Keratinocyte (primary cell): ENCODE measurements around the gene NRIP2. TPM values are rescaled to one million over a fixed set of nuclear protein-coding genes. Genes with fewer than 3 reads are reported as not detected.

Experiments
- DNase-seq: peaks from one replicate; pipeline ENCODE4 v3.0.0-alpha.2; 2011; ENCODE audit warnings: low read depth, missing footprints, low spot score
- FAIRE-seq: peaks from 2 replicates; lab custom pipeline; 2011; peaks lifted over from hg19 to GRCh38; lab: Jason Lieb, UNC
- H2AFZ ChIP-seq: 2 replicates; pipeline ENCODE4 v1.6.0; 2012; ENCODE audit warnings: low read length, control low read depth, inconsistent platforms; ENCODE audit not compliant: control insufficient read depth
- H3K27ac ChIP-seq: 2 replicates; pipeline ENCODE4 v1.5.1; 2011; ENCODE audit warnings: low read length; ENCODE audit not compliant: control insufficient read depth, insufficient read depth
- H3K27me3 ChIP-seq: 3 replicates; pipeline ENCODE4 v1.6.0; 2011; ENCODE audit warnings: low read length; ENCODE audit not compliant: control insufficient read depth, insufficient read depth; ENCODE audit errors: extremely low read depth
- H3K36me3 ChIP-seq, 2 experiments: 2 replicates in 1 of 2; 3 replicates in 1 of 2; pipeline ENCODE4 v1.5.1; 2011; ENCODE audit warnings: low read length in 2 of 2, mild to moderate bottlenecking in 1 of 2; ENCODE audit not compliant: control insufficient read depth in 2 of 2, insufficient read depth in 2 of 2; ENCODE audit errors: extremely low read depth in 1 of 2
- H3K4me1 ChIP-seq: 3 replicates; pipeline ENCODE4 v1.5.1; 2011; ENCODE audit warnings: low read length; ENCODE audit not compliant: control insufficient read depth, insufficient read depth; ENCODE audit errors: extremely low read depth
- H3K4me2 ChIP-seq: 3 replicates; pipeline ENCODE4 v1.6.0; 2011; ENCODE audit warnings: low read depth, low read length; ENCODE audit not compliant: control insufficient read depth, insufficient read depth; ENCODE audit errors: extremely low read depth
- H3K4me3 ChIP-seq, 3 experiments: fragments of 200-600 bp in 1 of 3; sonication (generic) in 1 of 3; 2 replicates in 2 of 3; 3 replicates in 1 of 3; pipeline ENCODE4 v1.5.1; 2011 to 2016; ENCODE audit warnings: low read length in 3 of 3, mild to moderate bottlenecking in 3 of 3, control low read depth in 2 of 3, inconsistent platforms in 1 of 3, low read depth in 1 of 3, mixed read lengths in 1 of 3, mixed run types in 1 of 3, moderate library complexity in 1 of 3; ENCODE audit not compliant: control insufficient read depth in 2 of 3, insufficient read depth in 2 of 3; ENCODE audit errors: extremely low read depth in 1 of 3
- H3K79me2 ChIP-seq: 2 replicates; pipeline ENCODE4 v1.6.0; 2012; ENCODE audit warnings: low read length; ENCODE audit not compliant: control insufficient read depth, insufficient read depth
- H3K9ac ChIP-seq: 3 replicates; pipeline ENCODE4 v1.6.0; 2011; ENCODE audit warnings: low read length; ENCODE audit not compliant: control insufficient read depth, insufficient read depth; ENCODE audit errors: extremely low read depth
- H3K9me1 ChIP-seq: 3 replicates; pipeline ENCODE4 v1.6.0; 2011; ENCODE audit warnings: low read length; ENCODE audit not compliant: control insufficient read depth, insufficient read depth; ENCODE audit errors: extremely low read depth
- H3K9me3 ChIP-seq: 2 replicates; pipeline ENCODE4 v1.5.1; 2012; ENCODE audit warnings: low read depth, low read length; ENCODE audit not compliant: control insufficient read depth
- H4K20me1 ChIP-seq: 3 replicates; pipeline ENCODE4 v1.6.0; 2011; ENCODE audit warnings: low read length; ENCODE audit not compliant: control insufficient read depth, insufficient read depth; ENCODE audit errors: extremely low read depth
- CTCF ChIP-seq, 3 experiments: IDR thresholded peaks in 1 of 3; conservative IDR thresholded peaks in 1 of 3; optimal IDR thresholded peaks in 1 of 3; 2 replicates in 2 of 3; 3 replicates in 1 of 3; pipeline versions ENCODE3 to v1.5.1; 2011; ENCODE audit warnings: low read length in 3 of 3, mild to moderate bottlenecking in 3 of 3, moderate library complexity in 2 of 3, control low read depth in 1 of 3, inconsistent platforms in 1 of 3; ENCODE audit not compliant: insufficient read depth in 2 of 3; ENCODE audit errors: extremely low read depth in 1 of 3
- EZH2 ChIP-seq: IDR thresholded peaks from one replicate; pipeline ENCODE4 v1.6.1; 2012; ENCODE audit warnings: inconsistent platforms, mild to moderate bottlenecking, low read length, moderate library complexity
- dilution Hi-C: fragments of 300-500 bp; cut with MboI; formaldehyde crosslinking; loops from one replicate; pipeline ENCODE4 v1.7.0; 2020; ENCODE audit warnings: low sequenced_read_pairs; ENCODE audit not compliant: extremely low pct_ligation_motif_present
- polyA plus RNA-seq, 5 experiments: library from polyadenylated mRNA; depleted of rRNA in 3 of 5; stranded (reverse) in 3 of 5; stranded (forward) in 1 of 5; unstranded in 1 of 5; fragments of >200 nt; gene quantifications; 1 replicate in 1 of 5; 2 replicates in 3 of 5; 3 replicates in 1 of 5; pipeline versions ENCODE4 v1.2.1 to v1.2.3, GENCODE V29; 2011 to 2012; ENCODE audit warnings: missing spikeins in 2 of 5, low read depth in 1 of 5, low replicate concordance in 1 of 5

Gene NRIP2
- polyA plus RNA-seq, 1 donor (not counting 4 experiments of a cell fraction or from before 2014, with no cell fraction given): not detected

- H3K4me3 ChIP-seq: no peak overlapping the region
- FAIRE-seq: no peak
- TF ChIP-seq CTCF (optimal IDR thresholded peaks at IDR 0.05 in 1 of 3, IDR thresholded peaks at IDR 0.05 in 1 of 3, conservative IDR thresholded peaks at IDR 0.05 in 1 of 3; ENCODE audit: extremely low read depth in 1 of 3, insufficient read depth in 2 of 3, low read length in 3 of 3) (no peak), EZH2 (no peak)
- H3K9ac ChIP-seq: no peak overlapping the region
- DNase-seq: no peak
- no peak overlapping the region for H3K27ac ChIP-seq
- H3K9me3 ChIP-seq: no peaks in the 10 kb centered on the region
- peaks cover 7% of the 10 kb centered on the region for H3K27me3 ChIP-seq
- no peaks in the 10 kb centered on the region for H3K79me2 ChIP-seq
- no peaks in the 10 kb centered on the region for H3K36me3 ChIP-seq
- no peak overlapping the region for H3K4me2 ChIP-seq
- H3K4me1 ChIP-seq: no peaks in the 10 kb centered on the region
- no peaks in the 10 kb centered on the region for H4K20me1 ChIP-seq
- no peak overlapping the region for H2AFZ ChIP-seq
- no peaks in the 10 kb centered on the region for H3K9me1 ChIP-seq
- dilution Hi-C loops: no loop called here
Measured at GRCh38 chr12:2779281-2779680, 55.6 kb downstream of the NRIP2 start.

GRCh38 chr12:2776129-2776806, 58.6 kb downstream of the NRIP2 start:
- no peak for FAIRE-seq
- Histone ChIP-seq H3K4me3 (no peak overlapping the region), H3K27ac (no peak overlapping the region), H3K9ac (no peak overlapping the region), H3K27me3 (no peaks in the 10 kb centered on the region), H4K20me1 (no peaks in the 10 kb centered on the region), H3K4me2 (no peak overlapping the region), H3K79me2 (no peaks in the 10 kb centered on the region), H3K9me3 (no peaks in the 10 kb centered on the region), H3K36me3 (no peaks in the 10 kb centered on the region), H3K9me1 (no peaks in the 10 kb centered on the region), H2AFZ (no peak overlapping the region), H3K4me1 (no peaks in the 10 kb centered on the region)
- TF ChIP-seq CTCF (optimal IDR thresholded peaks at IDR 0.05 in 1 of 3, IDR thresholded peaks at IDR 0.05 in 1 of 3, conservative IDR thresholded peaks at IDR 0.05 in 1 of 3; ENCODE audit: extremely low read depth in 1 of 3, insufficient read depth in 2 of 3, low read length in 3 of 3) (no peak), EZH2 (no peak)
- dilution Hi-C loops: no loop called here
- no peak for DNase-seq
